Tibial artery (tissue), 4 donors: ENCODE results near the gene MAML2.

ENCODE experiments used
- DNase-seq, 2 donors: peaks; one replicate each; pipeline ENCODE4 v3.0.0-alpha.2; 2019
- H3K27ac ChIP-seq, 2 donors: fragments of 200-600 bp; sonication (generic) in 1 of 2; 1 replicate in 1 of 2; 2 replicates in 1 of 2; pipeline ENCODE4 v1.5.1; 2018 to 2019; ENCODE audit warnings: mild to moderate bottlenecking in 1 of 2
- H3K27me3 ChIP-seq, 2 donors: fragments of 200-600 bp; sonication (generic) in 1 of 2; one replicate each; pipeline versions ENCODE4 v1.5.1 to v1.6.0; 2016 to 2019
- H3K36me3 ChIP-seq, 3 donors: fragments of 200-600 bp; sonication (generic) in 2 of 3; one replicate each; pipeline ENCODE4 v1.5.1; 2016 to 2019; ENCODE audit warnings: mild to moderate bottlenecking in 2 of 3
- H3K4me1 ChIP-seq, 4 donors: fragments of 200-600 bp; sonication (generic) in 2 of 4; 1 replicate in 3 of 4; 2 replicates in 1 of 4; pipeline ENCODE4 v1.5.1; 2016 to 2019
- H3K4me3 ChIP-seq, 2 donors: fragments of 200-600 bp; sonication (generic) in 1 of 2; 1 replicate in 1 of 2; 2 replicates in 1 of 2; pipeline ENCODE4 v1.5.1; 2018 to 2019; ENCODE audit warnings: mild to moderate bottlenecking in 2 of 2
- H3K9me3 ChIP-seq, 3 donors: fragments of 200-600 bp; sonication (generic) in 1 of 3; one replicate each; pipeline ENCODE4 v1.5.1; 2016 to 2019
- intact Hi-C: fragments of 100-400 bp; cut with DNase I; formaldehyde crosslinking; loops from one replicate; pipeline ENCODE4 v1.15.0; 2023; ENCODE audit warnings: low total_unique reads
- TF ChIP-seq, protein P1 (sequence below), 2 experiments: fragments of 200-600 bp in 1 of 2; fragments of 450-650 bp in 1 of 2; IDR thresholded peaks; one replicate each; pipeline ENCODE4 v1.5.1; 2017 to 2019; ENCODE audit warnings: antibody characterized with exemption in 2 of 2, mild to moderate bottlenecking in 1 of 2, moderate library complexity in 1 of 2

The MAML2 gene

DNA sequence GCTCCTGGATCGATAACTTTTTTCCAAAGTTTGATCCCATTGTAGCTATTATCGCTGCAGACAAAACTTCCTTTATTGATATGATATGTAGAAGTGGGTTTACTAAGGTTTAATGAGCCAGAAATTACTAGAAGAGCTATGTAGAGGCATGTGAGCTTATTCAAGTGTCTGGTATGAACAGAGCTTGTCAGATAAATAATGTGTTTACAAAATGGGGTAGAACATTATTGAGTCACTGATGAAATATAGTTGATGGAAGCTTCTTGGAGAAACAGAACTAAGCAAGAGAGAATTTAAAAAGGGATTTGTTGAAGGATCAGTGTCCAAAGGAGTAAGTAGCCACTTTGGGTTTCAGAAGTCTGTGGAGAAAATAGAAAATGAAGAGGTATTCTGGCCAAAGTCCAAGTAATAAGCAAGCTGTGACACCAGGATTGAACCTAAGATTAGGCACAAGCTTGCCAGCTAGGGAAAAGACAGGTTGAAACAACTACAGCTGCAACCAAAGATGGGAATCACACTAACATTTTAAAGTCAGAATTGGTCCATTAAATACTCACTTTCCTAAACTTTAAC is 104.3 kb downstream of the MAML2 start:
- H3K4me1 ChIP-seq, result peaks cover 0 to 70% (median 44%) of the 10 kb centered on the region in 4 donors
- no peak overlapping the region for H3K4me3 ChIP-seq
- peak overlapping the region; percentile 34 to 47 for H3K27ac ChIP-seq
- no peaks in the 10 kb centered on the region for H3K36me3 ChIP-seq
- no peaks in the 10 kb centered on the region for H3K9me3 ChIP-seq
- TF ChIP-seq, protein P1, sequence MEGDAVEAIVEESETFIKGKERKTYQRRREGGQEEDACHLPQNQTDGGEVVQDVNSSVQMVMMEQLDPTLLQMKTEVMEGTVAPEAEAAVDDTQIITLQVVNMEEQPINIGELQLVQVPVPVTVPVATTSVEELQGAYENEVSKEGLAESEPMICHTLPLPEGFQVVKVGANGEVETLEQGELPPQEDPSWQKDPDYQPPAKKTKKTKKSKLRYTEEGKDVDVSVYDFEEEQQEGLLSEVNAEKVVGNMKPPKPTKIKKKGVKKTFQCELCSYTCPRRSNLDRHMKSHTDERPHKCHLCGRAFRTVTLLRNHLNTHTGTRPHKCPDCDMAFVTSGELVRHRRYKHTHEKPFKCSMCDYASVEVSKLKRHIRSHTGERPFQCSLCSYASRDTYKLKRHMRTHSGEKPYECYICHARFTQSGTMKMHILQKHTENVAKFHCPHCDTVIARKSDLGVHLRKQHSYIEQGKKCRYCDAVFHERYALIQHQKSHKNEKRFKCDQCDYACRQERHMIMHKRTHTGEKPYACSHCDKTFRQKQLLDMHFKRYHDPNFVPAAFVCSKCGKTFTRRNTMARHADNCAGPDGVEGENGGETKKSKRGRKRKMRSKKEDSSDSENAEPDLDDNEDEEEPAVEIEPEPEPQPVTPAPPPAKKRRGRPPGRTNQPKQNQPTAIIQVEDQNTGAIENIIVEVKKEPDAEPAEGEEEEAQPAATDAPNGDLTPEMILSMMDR (IDR thresholded peaks at IDR 0.05), result no peak
- H3K27me3 ChIP-seq, result no peaks in the 10 kb centered on the region
- intact Hi-C loops, result no loop called here
- DNase-seq, result no peak

DNA sequence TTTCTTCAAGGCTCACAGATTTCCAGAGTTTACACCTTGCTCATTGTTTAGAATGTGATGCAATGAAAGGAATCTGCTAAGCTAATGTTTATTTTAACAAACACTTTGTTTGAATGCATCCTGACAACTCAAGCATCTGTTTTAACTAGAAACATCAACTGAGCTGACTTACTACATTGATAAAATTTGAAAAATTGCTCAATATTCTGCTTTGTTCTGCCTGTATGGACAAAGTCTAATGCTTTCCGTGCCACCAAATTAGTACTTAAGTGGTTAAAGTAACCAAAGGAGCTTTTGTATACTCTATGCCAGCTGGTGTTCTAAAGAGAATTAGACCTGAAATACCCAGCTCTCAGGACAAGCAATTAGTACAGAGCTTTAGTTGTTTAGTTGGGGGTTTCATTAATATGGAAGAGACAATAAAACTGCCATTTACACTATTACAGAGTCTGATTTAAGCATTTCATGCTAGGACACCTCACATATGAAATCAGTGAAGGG is 105.2 kb downstream of the MAML2 start:
- H3K9me3 ChIP-seq, result no peaks in the 10 kb centered on the region
- peaks cover 0 to 66% (median 41%) of the 10 kb centered on the region in 4 donors for H3K4me1 ChIP-seq
- TF ChIP-seq, protein P1 (IDR thresholded peaks at IDR 0.05), result no peak
- no peaks in the 10 kb centered on the region for H3K36me3 ChIP-seq
- intact Hi-C loops, result no loop called here
- DNase-seq, result no peak
- no peak overlapping the region for H3K4me3 ChIP-seq
- H3K27me3 ChIP-seq, result no peaks in the 10 kb centered on the region
- peak overlapping the region in 1 of 2 donors; percentile 10 for H3K27ac ChIP-seq

DNA sequence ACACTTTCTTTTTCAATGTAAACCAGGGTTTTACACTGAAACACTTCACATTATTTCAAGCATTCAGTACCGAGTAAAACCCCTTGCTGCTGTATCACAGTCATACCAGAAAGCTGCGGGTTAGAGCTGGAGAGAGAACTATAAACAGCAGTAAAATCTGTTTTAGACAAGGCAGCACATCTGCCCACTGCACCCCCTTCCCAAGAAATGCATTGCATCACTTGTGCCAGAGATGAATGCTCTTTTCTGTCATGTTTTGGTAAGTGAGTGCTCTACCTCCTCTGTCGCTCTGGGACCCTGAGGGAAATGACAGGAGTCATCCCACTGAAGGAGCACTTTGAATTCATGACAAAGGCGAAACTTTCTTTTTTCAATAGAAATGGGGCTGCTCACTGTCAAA is 107.2 kb downstream of the MAML2 start:
- no peak overlapping the region for H3K4me3 ChIP-seq
- TF ChIP-seq, protein P1 (IDR thresholded peaks at IDR 0.05), result no peak

DNA sequence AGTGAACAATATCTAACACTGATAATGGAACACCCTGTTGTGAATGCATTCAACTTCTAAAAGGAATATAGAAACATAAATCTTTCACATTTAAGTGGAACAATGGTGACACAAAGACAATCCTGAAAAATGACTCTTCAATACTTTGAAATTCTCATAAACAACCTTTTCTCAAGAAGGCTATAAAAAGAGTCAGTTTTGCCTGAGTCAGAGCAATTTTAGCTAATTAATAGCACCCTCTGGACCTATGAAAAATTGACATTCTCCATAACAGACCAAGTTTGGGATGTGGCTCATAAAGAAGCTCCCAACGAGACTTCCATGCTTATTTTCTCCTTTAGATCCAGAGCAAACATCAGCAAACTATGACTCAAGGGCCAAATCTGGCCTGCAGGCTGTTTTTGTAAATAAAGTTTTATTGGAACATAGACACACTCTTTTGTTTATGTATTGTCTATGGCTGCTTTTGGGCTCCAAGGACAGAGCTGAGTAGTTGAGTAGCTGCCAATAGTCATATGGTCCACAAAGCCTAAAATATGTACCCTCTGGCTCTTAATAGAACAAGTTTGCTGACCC is 108.0 kb downstream of the MAML2 start:
- Histone ChIP-seq H3K4me3 (no peak overlapping the region), H3K4me1 (peaks cover 0 to 56% (median 24%) of the 10 kb centered on the region in 4 donors), H3K27me3 (no peaks in the 10 kb centered on the region), H3K36me3 (no peaks in the 10 kb centered on the region), H3K9me3 (no peaks in the 10 kb centered on the region), H3K27ac (peak overlapping the region; percentile 26 to 39)
- TF ChIP-seq, protein P1 (IDR thresholded peaks at IDR 0.05), result no peak
- intact Hi-C loops, result no loop called here
- no peak for DNase-seq

More for the DNA sequence above, 107.2 kb downstream of the MAML2 start:
- H3K9me3 ChIP-seq, result no peaks in the 10 kb centered on the region
- H3K27me3 ChIP-seq, result no peaks in the 10 kb centered on the region
- H3K27ac ChIP-seq, result peak overlapping the region; percentile 26 to 39
- DNase-seq, result no peak
- H3K36me3 ChIP-seq, result no peaks in the 10 kb centered on the region
- peaks cover 0 to 51% (median 24%) of the 10 kb centered on the region in 4 donors for H3K4me1 ChIP-seq
- intact Hi-C loops, result no loop called here

DNA sequence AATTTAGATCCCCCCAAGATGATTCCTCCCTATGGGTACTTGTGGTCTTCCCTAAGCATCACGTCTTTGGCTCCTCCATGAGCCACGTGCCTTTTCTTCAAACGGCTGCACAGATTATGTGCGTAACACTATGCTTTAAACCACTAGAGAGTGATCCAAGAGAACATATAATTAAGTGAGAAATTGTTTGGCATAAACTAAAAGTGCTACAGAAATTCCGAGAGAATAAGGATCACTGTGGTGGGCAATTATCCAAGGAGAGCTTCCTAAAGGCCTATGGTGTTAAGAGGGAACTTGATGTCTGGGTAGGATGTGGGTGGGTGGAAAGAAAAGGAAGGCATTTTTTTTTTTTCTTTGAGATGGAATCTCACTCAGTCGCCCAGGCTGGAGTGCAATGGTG is 110.9 kb downstream of the MAML2 start:
- Histone ChIP-seq H3K9me3 (no peaks in the 10 kb centered on the region), H3K4me1 (peaks cover 0 to 61% (median 35%) of the 10 kb centered on the region in 4 donors), H3K36me3 (no peaks in the 10 kb centered on the region), H3K4me3 (no peak overlapping the region), H3K27me3 (no peaks in the 10 kb centered on the region), H3K27ac (no peak overlapping the region)
- intact Hi-C loops, result no loop called here
- TF ChIP-seq, protein P1 (IDR thresholded peaks at IDR 0.05), result no peak
- DNase-seq, result no peak
